Peyer's patch (tissue), 4 donors: Measurements from ENCODE around the gene ATP2C2. TPM values are rescaled to one million over a fixed set of nuclear protein-coding genes. Genes with fewer than 3 reads are reported as not detected.
A peak's percentile ranks its signal among the peaks of the same experiment; 100 is the strongest.

Experiments used
- DNase-seq, 3 donors: peaks; one replicate each; pipeline ENCODE4 v3.0.0-alpha.2; 2017 to 2019
- H3K27ac ChIP-seq, 4 donors: fragments of 200-600 bp; sonication (generic); one replicate each; pipeline ENCODE4 v1.5.1; 2016 to 2019
- H3K27me3 ChIP-seq, 2 donors: fragments of 200-600 bp; sonication (generic); one replicate each; pipeline ENCODE4 v1.5.1; 2019
- H3K36me3 ChIP-seq, 3 donors: fragments of 200-600 bp; sonication (generic); one replicate each; pipeline ENCODE4 v1.5.1; 2016 to 2019
- H3K4me1 ChIP-seq, 4 donors: fragments of 200-600 bp; sonication (generic); one replicate each; pipeline ENCODE4 v1.5.1; 2016 to 2019
- H3K4me3 ChIP-seq, 4 donors: fragments of 200-600 bp; sonication (generic); 1 replicate in 3 of 4; 2 replicates in 1 of 4; pipeline ENCODE4 v1.5.1; 2016 to 2019; ENCODE audit warnings: mild to moderate bottlenecking in 1 of 4
- H3K9me3 ChIP-seq, 4 donors: fragments of 200-600 bp; sonication (generic); one replicate each; pipeline ENCODE4 v1.5.1; 2016 to 2019; ENCODE audit warnings: mild to moderate bottlenecking in 1 of 4
- CTCF ChIP-seq, 6 experiments: fragments of 450-650 bp in 4 of 6; fragments of 200-600 bp in 2 of 6; sonication (generic) in 1 of 6; IDR thresholded peaks; one replicate each; pipeline ENCODE4 v1.5.1; 2017 to 2019; ENCODE audit warnings: antibody characterized with exemption in 6 of 6, mild to moderate bottlenecking in 3 of 6, moderate library complexity in 1 of 6
- POLR2A ChIP-seq, 2 donors: fragments of 450-650 bp; IDR thresholded peaks; one replicate each; pipeline ENCODE4 v1.5.1; 2017; ENCODE audit warnings: antibody characterized with exemption in 2 of 2, mild to moderate bottlenecking in 2 of 2, moderate library complexity in 2 of 2
- total RNA-seq, 4 donors: library from RNA; depleted of rRNA; stranded (reverse); fragments of >200 nt; gene quantifications; one replicate each; pipeline ENCODE4 v1.1.0, GENCODE V29; 2016

Gene ATP2C2
- total RNA-seq, 4 donors from 2014 or later, result 84.2 to 148 (median 115) TPM

GRCh38 chr16:84344781-84345180 is 23.6 kb upstream of the ATP2C2 start:
- Histone ChIP-seq H3K4me3 (no peak overlapping the region), H3K27ac (no peak overlapping the region), H3K36me3 (no peaks in the 10 kb centered on the region), H3K9me3 (no peaks in the 10 kb centered on the region), H3K27me3 (no peaks in the 10 kb centered on the region), H3K4me1 (peaks cover 0 to 10% (median 0%) of the 10 kb centered on the region in 4 donors)
- TF ChIP-seq POLR2A (IDR thresholded peaks at IDR 0.05), result no peak
- no peak for DNase-seq

GRCh38 chr16:84347161-84347560 is 21.2 kb upstream of the ATP2C2 start:
- Histone ChIP-seq H3K27ac (no peak overlapping the region), H3K4me3 (no peak overlapping the region), H3K4me1 (peaks cover 0 to 8% (median 0%) of the 10 kb centered on the region in 4 donors), H3K27me3 (no peaks in the 10 kb centered on the region), H3K36me3 (no peaks in the 10 kb centered on the region), H3K9me3 (no peaks in the 10 kb centered on the region)
- TF ChIP-seq POLR2A (IDR thresholded peaks at IDR 0.05) (no peak), CTCF (IDR thresholded peaks at IDR 0.05) (no peak)
- no peak for DNase-seq

GRCh38 chr16:84348386-84348888 is 19.9 kb upstream of the ATP2C2 start:
- H3K27ac ChIP-seq, result no peak overlapping the region
- H3K27me3 ChIP-seq, result no peaks in the 10 kb centered on the region
- H3K36me3 ChIP-seq, result no peaks in the 10 kb centered on the region
- DNase-seq, result no peak
- no peak overlapping the region for H3K4me3 ChIP-seq
- H3K4me1 ChIP-seq, result peaks cover 0 to 8% (median 0%) of the 10 kb centered on the region in 4 donors
- TF ChIP-seq CTCF (IDR thresholded peaks at IDR 0.05) (no peak), POLR2A (IDR thresholded peaks at IDR 0.05) (no peak)
- H3K9me3 ChIP-seq, result no peaks in the 10 kb centered on the region

- TF ChIP-seq POLR2A (IDR thresholded peaks at IDR 0.05), result no peak
- TF ChIP-seq CTCF (IDR thresholded peaks at IDR 0.05), result no peak
- peak overlapping the region in 3 of 4 donors; percentile 25 to 74 (median 62) for H3K27ac ChIP-seq
- no peak overlapping the region for H3K4me3 ChIP-seq
- H3K27me3 ChIP-seq, result no peaks in the 10 kb centered on the region
- DNase-seq, result peak in 1 of 3 donors; percentile 71
- peaks cover 0 to 8% (median 0%) of the 10 kb centered on the region in 4 donors for H3K4me1 ChIP-seq
- H3K9me3 ChIP-seq, result no peaks in the 10 kb centered on the region
- H3K36me3 ChIP-seq, result no peaks in the 10 kb centered on the region
These were observed 18.3 kb upstream of the ATP2C2 start for GRCh38 chr16:84349862-84350684.

- H3K4me3 ChIP-seq, result no peak overlapping the region
- no peaks in the 10 kb centered on the region for H3K27me3 ChIP-seq
- DNase-seq, result peak in 1 of 3 donors; percentile 48
- no peaks in the 10 kb centered on the region for H3K9me3 ChIP-seq
- peak overlapping the region in 2 of 4 donors; percentile 33 to 74 for H3K27ac ChIP-seq
- H3K36me3 ChIP-seq, result no peaks in the 10 kb centered on the region
- TF ChIP-seq CTCF (IDR thresholded peaks at IDR 0.05), result no peak
- TF ChIP-seq POLR2A (IDR thresholded peaks at IDR 0.05), result no peak
- H3K4me1 ChIP-seq, result peaks cover 0 to 9% (median 0%) of the 10 kb centered on the region in 4 donors
These were observed 17.5 kb upstream of the ATP2C2 start for GRCh38 chr16:84350685-84351400.

GRCh38 chr16:84351630-84352029 is 16.7 kb upstream of the ATP2C2 start:
- no peaks in the 10 kb centered on the region for H3K36me3 ChIP-seq
- H3K4me1 ChIP-seq, result peaks cover 0 to 17% (median 0%) of the 10 kb centered on the region in 4 donors
- H3K27ac ChIP-seq, result peak overlapping the region in 1 of 4 donors; percentile 49
- peak in 2 of 3 donors; percentile 59 to 71 for DNase-seq
- no peaks in the 10 kb centered on the region for H3K9me3 ChIP-seq
- H3K4me3 ChIP-seq, result no peak overlapping the region
- TF ChIP-seq POLR2A (IDR thresholded peaks at IDR 0.05) (no peak), CTCF (IDR thresholded peaks at IDR 0.05) (no peak)
- no peaks in the 10 kb centered on the region for H3K27me3 ChIP-seq
